Endothelial cell of umbilical vein (primary cell): ENCODE data around the gene PTCH1.

Experiments
- CTCF ChIP-seq, 2 donors: IDR thresholded peaks; 1 replicate in 1 of 2; 2 replicates in 1 of 2; pipeline ENCODE4 v1.5.1; 2011; ENCODE audit warnings: low read length in 2 of 2, mild to moderate bottlenecking in 2 of 2, moderate library complexity in 2 of 2, control low read depth in 1 of 2, inconsistent platforms in 1 of 2, low read depth in 1 of 2; ENCODE audit not compliant: insufficient read depth in 1 of 2; ENCODE audit errors: extremely low read depth in 1 of 2
- EZH2 ChIP-seq: IDR thresholded peaks from 2 replicates; pipeline ENCODE4 v1.6.1; 2012; ENCODE audit warnings: borderline replicate concordance, low read depth, mild to moderate bottlenecking, moderate library complexity, low read length, inconsistent platforms; ENCODE audit not compliant: severe bottlenecking
- FOS ChIP-seq: IDR thresholded peaks from 2 replicates; pipeline ENCODE4 v1.6.1; 2011; ENCODE audit warnings: mild to moderate bottlenecking, low read length, moderate library complexity, borderline replicate concordance; ENCODE audit not compliant: insufficient read depth
- GATA2 ChIP-seq: IDR thresholded peaks from 2 replicates; pipeline ENCODE4 v1.7.0; 2011; ENCODE audit warnings: low read depth, mild to moderate bottlenecking, moderate library complexity, mixed read lengths, low read length; ENCODE audit not compliant: insufficient read length, insufficient read depth
- MAX ChIP-seq: IDR thresholded peaks from 2 replicates; pipeline ENCODE4 v1.6.1; 2011; ENCODE audit not compliant: insufficient read depth, insufficient read length
- MYC ChIP-seq: IDR thresholded peaks from one replicate; pipeline ENCODE4 v1.6.1; 2011; ENCODE audit warnings: mild to moderate bottlenecking, low read depth, low read length
- POLR2A ChIP-seq: IDR thresholded peaks from 2 replicates; pipeline ENCODE4 v1.6.1; 2012; ENCODE audit warnings: low read depth, mild to moderate bottlenecking, control low read depth, low read length
- POLR2AphosphoS5 ChIP-seq: IDR thresholded peaks from 2 replicates; pipeline ENCODE4 v1.6.1; 2012; ENCODE audit warnings: low read depth, mild to moderate bottlenecking, control low read depth, low read length, moderate library complexity; ENCODE audit not compliant: insufficient read depth

GRCh38 chr9:95477885-95478284 is 38.9 kb downstream of the PTCH1 start:
- TF ChIP-seq CTCF (IDR thresholded peaks at IDR 0.05; ENCODE audit: extremely low read depth in 1 of 2, insufficient read depth in 1 of 2, low read depth in 1 of 2, low read length in 2 of 2) (no peak), MYC (no peak), EZH2 (no peak), MAX (no peak), POLR2A (no peak), GATA2 (no peak), POLR2AphosphoS5 (no peak), FOS (no peak)
